H9 (cell line): ENCODE data around the gene LRRK1. TPM values are rescaled to one million over a fixed set of nuclear protein-coding genes. Genes with fewer than 3 reads are reported as not detected.

ENCODE experiments used
- DNase-seq: peaks from one replicate; pipeline ENCODE4 v3.0.0-alpha.2; 2017
- H2AFZ ChIP-seq: one replicate; pipeline ENCODE4 v1.6.1; 2013; ENCODE audit warnings: mild to moderate bottlenecking, low read length, control low read depth, moderate library complexity
- H2AK5ac ChIP-seq: 2 replicates; pipeline ENCODE4 v1.6.1; 2013; ENCODE audit warnings: low read length, control low read depth, mixed read lengths; ENCODE audit not compliant: insufficient read length
- H2BK120ac ChIP-seq: one replicate; pipeline ENCODE4 v1.6.1; 2013; ENCODE audit warnings: low read depth, mild to moderate bottlenecking, low read length, control low read depth, inconsistent platforms; ENCODE audit not compliant: poor library complexity, severe bottlenecking
- H2BK12ac ChIP-seq: 2 replicates; pipeline ENCODE4 v1.6.1; 2013; ENCODE audit warnings: low read length, control low read depth, mixed read lengths, low read depth; ENCODE audit not compliant: insufficient read length
- H2BK15ac ChIP-seq: 2 replicates; pipeline ENCODE4 v1.6.1; 2013; ENCODE audit warnings: low read depth, low read length, control low read depth
- H2BK20ac ChIP-seq: one replicate; pipeline ENCODE4 v1.6.1; 2013; ENCODE audit warnings: low read depth, mild to moderate bottlenecking, low read length, control low read depth, inconsistent platforms; ENCODE audit not compliant: poor library complexity, severe bottlenecking
- H2BK5ac ChIP-seq: 2 replicates; pipeline ENCODE4 v1.6.1; 2013; ENCODE audit warnings: low read length, control low read depth, mixed read lengths; ENCODE audit not compliant: insufficient read length
- H3K14ac ChIP-seq: 2 replicates; pipeline ENCODE4 v1.6.1; 2013; ENCODE audit warnings: low read length, control low read depth; ENCODE audit not compliant: insufficient read depth
- H3K18ac ChIP-seq: 2 replicates; pipeline ENCODE4 v1.6.1; 2013; ENCODE audit warnings: low read depth, mild to moderate bottlenecking, mixed read lengths, low read length, control low read depth; ENCODE audit not compliant: insufficient read length
- H3K23ac ChIP-seq: 2 replicates; pipeline ENCODE4 v1.6.1; 2013; ENCODE audit warnings: low read length, control low read depth, mixed read lengths, low read depth; ENCODE audit not compliant: insufficient read length
- H3K23me2 ChIP-seq: 2 replicates; pipeline ENCODE4 v1.6.1; 2013; ENCODE audit warnings: low read depth, mild to moderate bottlenecking, mixed read lengths, low read length, control low read depth; ENCODE audit not compliant: insufficient read length, poor library complexity, severe bottlenecking
- H3K27ac ChIP-seq: 2 replicates; pipeline ENCODE4 v1.5.1; 2013; ENCODE audit warnings: low read length, control low read depth, mixed read lengths, low read depth; ENCODE audit not compliant: insufficient read length
- H3K27me3 ChIP-seq: 2 replicates; pipeline ENCODE4 v1.6.1; 2013; ENCODE audit warnings: low read length, control low read depth, inconsistent platforms; ENCODE audit not compliant: insufficient read depth
- H3K4ac ChIP-seq: 2 replicates; pipeline ENCODE4 v1.6.1; 2013; ENCODE audit warnings: low read depth, mild to moderate bottlenecking, control low read depth, inconsistent platforms, low read length, moderate library complexity
- H3K4me1 ChIP-seq: 2 replicates; pipeline ENCODE4 v1.6.1; 2013; ENCODE audit warnings: low read length, control low read depth, inconsistent platforms; ENCODE audit not compliant: insufficient read depth
- H3K4me2 ChIP-seq: 2 replicates; pipeline ENCODE4 v1.6.1; 2013; ENCODE audit warnings: low read length, control low read depth, mixed read lengths; ENCODE audit not compliant: insufficient read length, insufficient read depth
- H3K56ac ChIP-seq: 2 replicates; pipeline ENCODE4 v1.6.1; 2013; ENCODE audit warnings: low read depth, mild to moderate bottlenecking, mixed read lengths, low read length, control low read depth; ENCODE audit not compliant: insufficient read length
- H3K79me1 ChIP-seq: 2 replicates; pipeline ENCODE4 v1.6.1; 2013; ENCODE audit warnings: low read depth, mild to moderate bottlenecking, moderate library complexity, low read length, control low read depth, inconsistent platforms; ENCODE audit not compliant: insufficient read depth, poor library complexity, severe bottlenecking
- H3K79me2 ChIP-seq: 2 replicates; pipeline ENCODE4 v1.6.1; 2013; ENCODE audit warnings: low read length, control low read depth, inconsistent platforms; ENCODE audit not compliant: insufficient read depth
- H3K9ac ChIP-seq: 2 replicates; pipeline ENCODE4 v1.6.1; 2013; ENCODE audit warnings: low read length, control low read depth, mixed read lengths; ENCODE audit not compliant: insufficient read length; ENCODE audit errors: extremely low read depth
- H3K9me3 ChIP-seq: one replicate; pipeline ENCODE4 v1.6.1; 2013; ENCODE audit warnings: low read depth, low read length, inconsistent platforms; ENCODE audit not compliant: control insufficient read depth
- H3T11ph ChIP-seq: one replicate; pipeline ENCODE4 v1.6.1; 2013; ENCODE audit warnings: mild to moderate bottlenecking, low read length, control low read depth, inconsistent platforms
- H4K20me1 ChIP-seq: one replicate; pipeline ENCODE4 v1.6.1; 2013; ENCODE audit not compliant: control insufficient read depth, insufficient read length, insufficient read depth
- H4K5ac ChIP-seq: 2 replicates; pipeline ENCODE4 v1.6.1; 2013; ENCODE audit warnings: low read depth, mild to moderate bottlenecking, mixed read lengths, low read length, control low read depth; ENCODE audit not compliant: insufficient read length
- H4K8ac ChIP-seq: replicated peaks from 2 replicates; pipeline ENCODE4 v1.6.1; 2013; ENCODE audit warnings: low read length, control low read depth, mixed read lengths, low read depth; ENCODE audit not compliant: insufficient read length
- H4K91ac ChIP-seq: 2 replicates; pipeline ENCODE4 v1.6.1; 2013; ENCODE audit warnings: low read depth, mild to moderate bottlenecking, moderate library complexity, mixed read lengths, low read length, control low read depth; ENCODE audit not compliant: insufficient read length
- H3K27ac Mint-ChIP-seq, 3 experiments: 2 replicates in 2 of 3; 3 replicates in 1 of 3; pipeline ENCODE4 v1.8.0; 2020 to 2021; ENCODE audit warnings: mixed read lengths in 3 of 3, mild to moderate bottlenecking in 1 of 3, moderate library complexity in 1 of 3
- H3K27me3 Mint-ChIP-seq: 2 replicates; pipeline ENCODE4 v1.8.0; 2021; ENCODE audit warnings: low read depth, mild to moderate bottlenecking, moderate library complexity, mixed read lengths
- H3K36me3 Mint-ChIP-seq, 3 experiments: 2 replicates in 2 of 3; 3 replicates in 1 of 3; pipeline ENCODE4 v1.8.0; 2020 to 2021; ENCODE audit warnings: low read depth in 3 of 3, mixed read lengths in 3 of 3; ENCODE audit not compliant: insufficient read depth in 1 of 3
- H3K4me1 Mint-ChIP-seq, 2 experiments: 2 replicates each; pipeline ENCODE4 v1.8.0; 2020; ENCODE audit warnings: mixed read lengths in 2 of 2
- H3K4me3 Mint-ChIP-seq, 2 experiments: 2 replicates in 1 of 2; 3 replicates in 1 of 2; pipeline ENCODE4 v1.8.0; 2020 to 2021; ENCODE audit warnings: mild to moderate bottlenecking in 2 of 2, mixed read lengths in 2 of 2, moderate library complexity in 1 of 2
- H3K9me3 Mint-ChIP-seq, 2 experiments: 2 replicates in 1 of 2; 3 replicates in 1 of 2; pipeline ENCODE4 v1.8.0; 2020; ENCODE audit warnings: mild to moderate bottlenecking in 2 of 2, mixed read lengths in 2 of 2, moderate library complexity in 1 of 2
- WGBS: extraction: QIAGEN DNeasy Blood & Tissue Kit; methylation state at CpG from one replicate; pipeline ENCODE4 v1.1.7; 2013; ENCODE audit warnings: missing lambda C conversion rate, low lambda C conversion rate, mixed read lengths; ENCODE audit not compliant: insufficient read length; ENCODE audit errors: extremely low coverage; 5-methylcytosine and 5-hydroxymethylcytosine counted together
- total RNA-seq: library from RNA; stranded (reverse); gene quantifications from 2 replicates; pipeline ENCODE4 v1.2.1, GENCODE V29; 2021
- TF ChIP-seq, protein P1 (sequence below): fragments of 200-600 bp; sonication (generic); conservative IDR thresholded peaks from 3 replicates; pipeline ENCODE4 v1.8.0; 2021; ENCODE audit warnings: antibody characterized with exemption, mild to moderate bottlenecking

The LRRK1 gene
- total RNA-seq, 1 experiment from 2014 or later: 4.0 TPM

DNA sequence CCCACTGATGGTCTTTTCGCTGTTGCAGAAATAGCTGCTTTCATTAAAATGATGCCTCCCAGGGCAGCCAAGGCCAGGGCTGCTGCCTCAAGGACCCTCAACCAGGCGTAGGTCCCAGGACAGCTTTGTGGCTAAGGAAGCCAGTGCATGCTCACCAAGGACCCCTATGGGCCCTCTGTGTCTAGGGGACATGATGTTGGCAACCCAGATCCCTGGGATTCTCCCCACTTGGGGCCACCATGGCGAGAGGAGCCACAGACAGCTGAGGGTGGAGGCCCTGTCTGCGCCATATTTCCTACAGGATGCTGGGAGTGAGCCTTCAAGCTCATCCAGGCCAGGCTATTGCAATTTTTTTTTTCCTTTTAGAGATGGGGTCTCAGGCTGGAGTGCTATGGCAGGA lies 195.5 kb downstream of the LRRK1 start:
- H2AFZ ChIP-seq: no peak overlapping the region
- H2BK15ac ChIP-seq: no peak overlapping the region
- no peak overlapping the region for H3K18ac ChIP-seq
- H2BK5ac ChIP-seq: no peak overlapping the region
- Mint-ChIP-seq H3K36me3 (no peaks in the 10 kb centered on the region), H3K27ac (no peak overlapping the region), H3K4me1 (peaks cover 16 to 22% of the 10 kb centered on the region in 2 experiments), H3K9me3 (no peaks in the 10 kb centered on the region), H3K27me3 (no peaks in the 10 kb centered on the region; the same call in 1 of the 2 replicates), H3K4me3 (no peak overlapping the region)
- no peak overlapping the region for H3K23ac ChIP-seq
- H2AK5ac ChIP-seq: no peak overlapping the region
- H3K79me2 ChIP-seq: no peaks in the 10 kb centered on the region
- TF ChIP-seq, protein P1, sequence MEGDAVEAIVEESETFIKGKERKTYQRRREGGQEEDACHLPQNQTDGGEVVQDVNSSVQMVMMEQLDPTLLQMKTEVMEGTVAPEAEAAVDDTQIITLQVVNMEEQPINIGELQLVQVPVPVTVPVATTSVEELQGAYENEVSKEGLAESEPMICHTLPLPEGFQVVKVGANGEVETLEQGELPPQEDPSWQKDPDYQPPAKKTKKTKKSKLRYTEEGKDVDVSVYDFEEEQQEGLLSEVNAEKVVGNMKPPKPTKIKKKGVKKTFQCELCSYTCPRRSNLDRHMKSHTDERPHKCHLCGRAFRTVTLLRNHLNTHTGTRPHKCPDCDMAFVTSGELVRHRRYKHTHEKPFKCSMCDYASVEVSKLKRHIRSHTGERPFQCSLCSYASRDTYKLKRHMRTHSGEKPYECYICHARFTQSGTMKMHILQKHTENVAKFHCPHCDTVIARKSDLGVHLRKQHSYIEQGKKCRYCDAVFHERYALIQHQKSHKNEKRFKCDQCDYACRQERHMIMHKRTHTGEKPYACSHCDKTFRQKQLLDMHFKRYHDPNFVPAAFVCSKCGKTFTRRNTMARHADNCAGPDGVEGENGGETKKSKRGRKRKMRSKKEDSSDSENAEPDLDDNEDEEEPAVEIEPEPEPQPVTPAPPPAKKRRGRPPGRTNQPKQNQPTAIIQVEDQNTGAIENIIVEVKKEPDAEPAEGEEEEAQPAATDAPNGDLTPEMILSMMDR: no peak
- H3K4me2 ChIP-seq: no peak overlapping the region
- no peaks in the 10 kb centered on the region for H3K27me3 ChIP-seq
- H4K5ac ChIP-seq: no peak overlapping the region
- H3K14ac ChIP-seq: peak overlapping the region; percentile 9; the same call in 1 of the 2 replicates
- no peaks in the 10 kb centered on the region for H3K9me3 ChIP-seq
- H3K23me2 ChIP-seq: no peaks in the 10 kb centered on the region
- no CpG with 5 or more reads among the region's 4 CpGs for WGBS
- no peak overlapping the region for H4K8ac ChIP-seq
- no peak overlapping the region for H3K4ac ChIP-seq
- H3K56ac ChIP-seq: no peak overlapping the region
- H4K91ac ChIP-seq: no peak overlapping the region
- no peak overlapping the region for H3K9ac ChIP-seq
- no peak overlapping the region for H2BK120ac ChIP-seq
- H3T11ph ChIP-seq: no peak overlapping the region
- H2BK12ac ChIP-seq: no peak overlapping the region
- H3K4me1 ChIP-seq: no peaks in the 10 kb centered on the region
- no peaks in the 10 kb centered on the region for H3K79me1 ChIP-seq
- no peaks in the 10 kb centered on the region for H4K20me1 ChIP-seq
- H3K27ac ChIP-seq: no peak overlapping the region
- DNase-seq: peak; percentile 26
- no peak overlapping the region for H2BK20ac ChIP-seq
